Measurements from ENCODE around the gene VAT1.
A peak's percentile ranks its signal among the peaks of the same experiment; 100 is the strongest.
"Not testable (repeated sequence)": the region's sequence is repeated elsewhere in the genome, so short reads cannot be mapped to it uniquely, and the experiment has no call there.

Gene VAT1

GRCh38 chr17:43056051-43056450 is 33.9 kb upstream of the VAT1 start:
- no peak for FAIRE-seq
- no peak for DNase-seq (ENCODE audit: insufficient read length, low spot score)
- no peak for TF ChIP-seq CTCF (IDR thresholded peaks at IDR 0.05; ENCODE audit: insufficient read depth, missing control alignments)

- DNase-seq (ENCODE audit: insufficient read length, low spot score); FAIRE-seq: not testable (repeated sequence)
Observed at GRCh38 chr17:43053008-43053407, 30.8 kb upstream of the VAT1 start.

- TF ChIP-seq CTCF (IDR thresholded peaks at IDR 0.05; ENCODE audit: insufficient read depth, missing control alignments): no peak
- FAIRE-seq: no peak
Observed at GRCh38 chr17:43051969-43052368, 29.8 kb upstream of the VAT1 start.

GRCh38 chr17:43044024-43044423 is 21.8 kb upstream of the VAT1 start:
- FAIRE-seq (no peak), DNase-seq (ENCODE audit: insufficient read length, low spot score) (no peak)

More at GRCh38 chr17:43051969-43052368, 29.8 kb upstream of the VAT1 start:
- DNase-seq (ENCODE audit: insufficient read length, low spot score): no peak

GRCh38 chr17:43043307-43043706 is 21.1 kb upstream of the VAT1 start:
- TF ChIP-seq CTCF (IDR thresholded peaks at IDR 0.05; ENCODE audit: insufficient read depth, missing control alignments): no peak
- no peak for FAIRE-seq
- no peak for DNase-seq (ENCODE audit: insufficient read length, low spot score)

More at GRCh38 chr17:43044024-43044423, 21.8 kb upstream of the VAT1 start:
- no peak for TF ChIP-seq CTCF (IDR thresholded peaks at IDR 0.05; ENCODE audit: insufficient read depth, missing control alignments)

GRCh38 chr17:43042025-43042628 is 19.9 kb upstream of the VAT1 start:
- FAIRE-seq: no peak
- peak; percentile 2 for TF ChIP-seq CTCF (IDR thresholded peaks at IDR 0.05; ENCODE audit: insufficient read depth, missing control alignments)
- DNase-seq (ENCODE audit: insufficient read length, low spot score): no peak

- FAIRE-seq: no peak
- TF ChIP-seq CTCF (IDR thresholded peaks at IDR 0.05; ENCODE audit: insufficient read depth, missing control alignments): no peak
- no peak for DNase-seq (ENCODE audit: insufficient read length, low spot score)
Observed at GRCh38 chr17:43040655-43041054, 18.5 kb upstream of the VAT1 start.

GRCh38 chr17:43039646-43040045 is 17.5 kb upstream of the VAT1 start:
- FAIRE-seq (no peak), DNase-seq (ENCODE audit: insufficient read length, low spot score) (no peak)
- TF ChIP-seq CTCF (IDR thresholded peaks at IDR 0.05; ENCODE audit: insufficient read depth, missing control alignments): no peak

All from D721Med (cell line).